GM06990 (cell line): Measurements from ENCODE around the gene CCBE1.

Experiments
- DNase-seq: peaks from one replicate; pipeline ENCODE4 v3.0.0-alpha.2; 2011; ENCODE audit not compliant: insufficient read length; ENCODE audit errors: extremely low read depth
- H3K27me3 ChIP-seq: replicated peaks from 2 replicates; pipeline ENCODE4 v1.6.0; 2011; ENCODE audit warnings: low read length; ENCODE audit not compliant: control insufficient read depth, insufficient read depth
- H3K36me3 ChIP-seq: 2 replicates; pipeline ENCODE4 v1.5.1; 2011; ENCODE audit warnings: low read length; ENCODE audit not compliant: control insufficient read depth, insufficient read depth
- H3K4me3 ChIP-seq: replicated peaks from 2 replicates; pipeline ENCODE4 v1.5.1; 2011; ENCODE audit warnings: low read depth, mild to moderate bottlenecking, control low read depth, low read length
- TF ChIP-seq, protein P1 (sequence below): IDR thresholded peaks from 2 replicates; pipeline ENCODE4 v1.5.1; 2011; ENCODE audit warnings: low read length, control low read depth, mild to moderate bottlenecking, inconsistent platforms; ENCODE audit not compliant: insufficient read depth, poor library complexity, severe bottlenecking

CCBE1 gene

DNA sequence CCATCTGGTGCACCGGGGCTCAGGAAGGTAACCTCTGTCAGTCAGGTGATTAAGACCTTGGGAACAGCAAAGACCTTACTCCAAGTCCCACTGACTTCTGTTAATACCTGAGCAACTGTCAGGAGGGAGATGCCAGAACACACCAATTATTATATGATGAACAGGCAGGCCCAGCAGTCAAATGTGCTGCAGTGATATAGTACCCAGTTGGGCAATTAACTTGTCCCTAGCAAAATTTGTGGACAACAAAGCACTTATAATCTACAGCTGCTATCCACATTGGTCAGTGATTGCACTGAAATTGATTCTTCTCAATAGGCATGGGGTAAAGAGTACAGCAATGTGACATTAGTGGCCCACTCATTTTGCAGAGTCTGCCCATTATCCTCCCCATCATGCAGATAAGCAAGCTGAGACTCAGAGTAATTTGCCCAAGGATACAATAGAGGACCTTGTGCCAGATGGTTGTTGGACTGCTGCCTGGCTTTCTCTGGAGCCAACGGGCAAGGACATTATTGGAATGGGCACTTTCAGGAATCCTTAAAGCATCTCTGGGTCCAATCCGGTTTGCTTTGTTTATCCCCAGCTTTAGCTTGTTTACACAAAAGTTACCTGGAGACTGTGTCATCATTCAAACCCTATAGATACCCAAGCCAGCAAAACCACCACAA is 147.6 kb downstream of the CCBE1 start:
- H3K27me3 ChIP-seq = no peaks in the 10 kb centered on the region; the same call in 1 of the 2 replicates
- H3K4me3 ChIP-seq = no peak overlapping the region
- no peak for DNase-seq
- TF ChIP-seq, protein P1, sequence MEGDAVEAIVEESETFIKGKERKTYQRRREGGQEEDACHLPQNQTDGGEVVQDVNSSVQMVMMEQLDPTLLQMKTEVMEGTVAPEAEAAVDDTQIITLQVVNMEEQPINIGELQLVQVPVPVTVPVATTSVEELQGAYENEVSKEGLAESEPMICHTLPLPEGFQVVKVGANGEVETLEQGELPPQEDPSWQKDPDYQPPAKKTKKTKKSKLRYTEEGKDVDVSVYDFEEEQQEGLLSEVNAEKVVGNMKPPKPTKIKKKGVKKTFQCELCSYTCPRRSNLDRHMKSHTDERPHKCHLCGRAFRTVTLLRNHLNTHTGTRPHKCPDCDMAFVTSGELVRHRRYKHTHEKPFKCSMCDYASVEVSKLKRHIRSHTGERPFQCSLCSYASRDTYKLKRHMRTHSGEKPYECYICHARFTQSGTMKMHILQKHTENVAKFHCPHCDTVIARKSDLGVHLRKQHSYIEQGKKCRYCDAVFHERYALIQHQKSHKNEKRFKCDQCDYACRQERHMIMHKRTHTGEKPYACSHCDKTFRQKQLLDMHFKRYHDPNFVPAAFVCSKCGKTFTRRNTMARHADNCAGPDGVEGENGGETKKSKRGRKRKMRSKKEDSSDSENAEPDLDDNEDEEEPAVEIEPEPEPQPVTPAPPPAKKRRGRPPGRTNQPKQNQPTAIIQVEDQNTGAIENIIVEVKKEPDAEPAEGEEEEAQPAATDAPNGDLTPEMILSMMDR = no peak
- H3K36me3 ChIP-seq = no peaks in the 10 kb centered on the region

DNA sequence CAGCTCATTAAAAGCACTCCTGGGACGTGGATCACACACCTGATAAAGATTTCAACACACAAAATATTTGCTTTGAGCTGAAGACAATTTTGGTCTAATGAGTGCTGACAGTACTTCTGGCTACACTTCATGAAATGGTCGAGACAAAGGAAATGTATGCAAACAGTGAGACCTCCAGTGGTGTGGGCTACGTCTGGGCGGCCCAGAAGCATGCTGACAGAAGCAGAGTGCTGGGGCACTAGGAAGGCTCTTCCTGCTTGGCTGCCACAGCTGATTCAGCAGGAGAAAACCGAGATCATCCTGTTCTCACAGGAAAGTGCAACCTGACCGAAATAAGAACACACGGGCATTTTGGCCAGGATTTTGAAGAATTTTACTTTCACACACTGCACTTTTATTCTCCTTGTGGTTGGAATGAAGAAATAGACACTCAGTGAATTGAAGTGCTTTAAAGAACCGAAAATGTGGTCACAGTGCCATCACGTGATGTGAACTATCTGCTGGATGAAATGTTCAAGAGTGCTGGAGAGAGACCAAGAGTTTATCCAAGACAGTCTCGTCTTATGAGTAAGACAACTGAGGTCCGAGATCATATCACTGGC is 149.5 kb downstream of the CCBE1 start:
- H3K4me3 ChIP-seq = no peak overlapping the region
- no peaks in the 10 kb centered on the region for H3K36me3 ChIP-seq
- no peak for DNase-seq
- no peaks in the 10 kb centered on the region; the same call in 1 of the 2 replicates for H3K27me3 ChIP-seq
- TF ChIP-seq, protein P1 = no peak

DNA sequence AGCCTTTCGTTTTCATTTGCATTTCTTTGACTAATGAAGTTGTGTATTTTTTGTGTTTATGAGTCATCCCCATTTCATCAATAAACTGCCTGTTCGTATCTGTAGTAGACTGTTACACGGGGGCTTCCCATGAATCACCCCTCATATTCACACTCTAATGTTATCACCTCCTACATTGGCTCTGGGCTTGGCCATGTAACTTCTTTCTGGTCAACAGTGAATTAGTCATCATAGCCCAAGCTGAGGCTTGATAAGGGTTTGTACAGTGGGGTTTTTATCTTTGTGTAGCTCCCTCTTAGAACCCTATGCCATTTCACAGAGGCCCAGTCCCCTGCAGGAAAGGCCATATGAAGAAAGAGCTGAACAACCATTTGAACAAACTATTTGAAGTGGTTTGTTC is 151.0 kb downstream of the CCBE1 start:
- H3K36me3 ChIP-seq = no peaks in the 10 kb centered on the region
- no peak overlapping the region for H3K4me3 ChIP-seq
- H3K27me3 ChIP-seq = peaks cover 1% of the 10 kb centered on the region
- no peak for DNase-seq
- TF ChIP-seq, protein P1 = no peak

DNA sequence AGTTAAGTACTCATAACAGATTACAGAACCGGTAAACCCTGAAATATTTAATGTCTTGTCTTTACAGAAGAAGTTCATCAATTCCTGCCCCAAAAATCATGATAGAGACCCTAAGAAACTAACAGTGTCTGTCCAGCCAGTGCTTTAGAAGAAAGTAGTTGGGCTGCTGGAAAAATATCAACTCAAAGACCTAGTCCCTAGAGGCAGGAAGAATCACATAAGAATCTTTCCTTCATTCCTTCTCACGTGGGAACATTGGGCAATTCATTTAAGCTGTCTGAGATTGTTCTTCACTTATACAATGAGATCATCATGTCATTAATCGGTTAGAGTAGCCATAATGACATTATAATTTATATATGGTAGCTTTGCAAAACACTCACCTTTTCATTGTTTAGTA is 156.4 kb downstream of the CCBE1 start:
- Histone ChIP-seq H3K4me3 (no peak overlapping the region), H3K27me3 (peaks cover 1% of the 10 kb centered on the region), H3K36me3 (no peaks in the 10 kb centered on the region)
- TF ChIP-seq, protein P1 = no peak
- DNase-seq = no peak

DNA sequence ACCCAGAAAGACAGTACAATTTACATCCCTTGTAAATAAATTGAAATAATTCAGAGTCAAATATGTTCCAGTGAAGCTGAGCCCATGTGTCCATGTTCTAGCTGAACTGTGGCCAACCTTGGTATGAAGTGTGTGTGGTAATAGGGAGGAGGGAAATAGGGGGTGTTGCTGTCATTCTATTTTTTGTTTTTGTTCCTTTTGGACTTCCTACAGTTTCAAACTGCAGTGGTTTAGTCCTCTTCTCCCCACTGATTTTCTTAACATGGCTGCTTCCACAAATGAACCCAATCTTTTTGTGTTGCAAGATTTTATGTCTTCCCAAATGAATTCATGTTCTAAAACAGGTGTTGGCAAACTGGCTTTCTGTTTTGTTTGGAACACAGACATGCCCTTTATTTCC is 156.9 kb downstream of the CCBE1 start:
- no peak for DNase-seq
- H3K27me3 ChIP-seq = peaks cover 1% of the 10 kb centered on the region
- H3K4me3 ChIP-seq = no peak overlapping the region
- TF ChIP-seq, protein P1 = no peak
- no peaks in the 10 kb centered on the region for H3K36me3 ChIP-seq
